ENCODE results near the gene ZNF385B.
"Not testable (repeated sequence)": the region's sequence is repeated elsewhere in the genome, so short reads cannot be mapped to it uniquely, and the experiment has no call there.

The ZNF385B gene

DNA sequence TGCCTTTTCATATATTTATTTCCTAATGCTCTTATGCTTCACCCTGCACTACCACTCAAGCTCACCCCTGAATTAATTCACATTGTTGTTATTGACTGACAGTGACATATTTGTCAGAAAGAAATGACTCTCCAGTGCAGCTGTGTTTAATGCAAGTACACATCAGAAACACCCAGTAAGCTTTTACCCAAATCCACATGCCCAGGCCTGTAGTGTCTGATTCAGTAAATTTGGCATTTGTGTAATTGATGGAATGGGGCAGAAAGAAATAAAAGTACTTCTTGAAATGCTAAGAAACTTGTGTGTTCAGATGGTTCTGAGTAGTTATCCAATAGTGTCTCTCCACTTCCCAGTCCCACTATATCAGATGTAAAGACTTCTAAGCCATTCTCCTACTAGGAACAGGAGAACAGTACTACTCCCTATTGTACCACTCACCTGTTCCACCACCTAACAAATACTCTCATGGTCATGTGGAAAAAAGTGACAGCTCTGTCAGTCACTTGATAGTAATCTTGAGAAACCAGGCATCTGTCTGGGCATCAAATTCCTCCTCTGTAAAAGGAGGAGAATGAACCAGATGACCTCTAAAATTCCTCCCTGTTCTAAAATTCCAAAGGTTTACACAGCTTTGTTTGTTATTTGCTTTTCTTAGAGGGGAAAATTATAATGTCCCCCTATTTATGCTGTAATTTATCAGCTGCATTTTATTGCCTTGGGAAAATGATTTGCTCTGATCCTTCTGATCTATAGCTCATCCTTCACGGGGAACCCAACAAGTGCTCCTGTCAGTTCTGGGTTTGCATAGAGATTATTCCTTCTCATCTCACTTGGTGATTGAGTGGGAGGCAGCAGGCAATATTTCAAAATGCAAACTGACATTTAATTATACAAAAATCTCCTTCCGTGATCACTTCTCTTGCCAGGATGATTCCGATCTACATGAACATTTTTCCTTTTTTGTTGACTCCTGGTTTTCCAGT, 70.9 kb downstream of the ZNF385B start:
- H3K9ac ChIP-seq (ENCODE audit: low read length), result no peak overlapping the region
- no peak overlapping the region for H3K4me3 ChIP-seq (ENCODE audit: low read length)

DNA sequence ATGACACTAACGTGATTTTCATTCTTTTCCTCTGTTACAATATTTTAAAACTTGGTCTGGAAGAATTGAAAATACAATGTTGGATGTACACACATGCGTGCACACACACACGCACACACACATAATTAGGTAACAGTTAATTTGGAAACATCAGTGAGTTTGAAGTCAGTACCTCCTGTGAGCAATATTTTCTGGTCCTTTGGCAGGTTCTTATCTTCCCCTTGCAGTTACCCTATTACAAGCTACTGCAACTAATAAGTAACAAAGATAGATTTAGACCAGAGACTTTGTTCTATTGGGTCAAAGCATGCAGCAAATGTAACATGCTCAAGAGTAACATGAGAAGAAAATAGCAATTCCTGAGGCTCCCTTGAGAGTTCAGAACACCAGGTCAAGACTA, 73.3 kb downstream of the ZNF385B start:
- no peaks in the 10 kb centered on the region for H3K36me3 ChIP-seq (ENCODE audit: control insufficient read depth, insufficient read depth, low read length)
- no peak overlapping the region for H3K9ac ChIP-seq (ENCODE audit: low read length)
- no peak overlapping the region for H3K4me3 ChIP-seq (ENCODE audit: low read length)
- H3K27me3 ChIP-seq (ENCODE audit: control insufficient read depth, insufficient read depth, low read length), result no peaks in the 10 kb centered on the region
- no peaks in the 10 kb centered on the region for H3K9me3 ChIP-seq (ENCODE audit: control insufficient read depth, low read length)
- H3K4me1 ChIP-seq (ENCODE audit: control insufficient read depth, insufficient read depth, low read length), result no peaks in the 10 kb centered on the region

More for the DNA sequence above, 70.9 kb downstream of the ZNF385B start:
- Histone ChIP-seq H3K27me3 (ENCODE audit: control insufficient read depth, insufficient read depth, low read length) (no peaks in the 10 kb centered on the region), H3K9me3 (ENCODE audit: control insufficient read depth, low read length) (no peaks in the 10 kb centered on the region), H3K36me3 (ENCODE audit: control insufficient read depth, insufficient read depth, low read length) (no peaks in the 10 kb centered on the region), H3K4me1 (ENCODE audit: control insufficient read depth, insufficient read depth, low read length) (no peaks in the 10 kb centered on the region)

DNA sequence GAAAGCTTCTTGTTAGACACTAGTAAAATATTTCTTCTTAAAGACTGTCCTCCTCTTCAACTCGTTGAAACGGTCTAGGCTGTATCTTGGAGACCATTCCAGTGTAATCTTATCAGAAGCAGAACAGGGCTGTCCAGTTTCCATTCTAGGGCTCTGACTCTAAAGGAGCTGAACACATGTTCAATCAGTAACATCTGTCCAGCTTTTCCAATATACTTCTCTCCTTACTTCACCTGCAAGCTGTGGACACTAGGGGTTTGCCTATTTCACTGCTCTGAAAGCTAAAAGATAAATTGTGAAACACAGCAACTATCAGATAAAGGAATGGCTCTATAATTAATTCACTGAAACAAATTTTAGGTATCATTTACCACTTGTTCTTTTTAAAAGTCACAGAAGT, 73.8 kb downstream of the ZNF385B start:
- no peak overlapping the region for H3K9ac ChIP-seq (ENCODE audit: low read length)
- no peaks in the 10 kb centered on the region for H3K27me3 ChIP-seq (ENCODE audit: control insufficient read depth, insufficient read depth, low read length)
- no peaks in the 10 kb centered on the region for H3K36me3 ChIP-seq (ENCODE audit: control insufficient read depth, insufficient read depth, low read length)
- H3K4me3 ChIP-seq (ENCODE audit: low read length), result no peak overlapping the region
- no peaks in the 10 kb centered on the region for H3K4me1 ChIP-seq (ENCODE audit: control insufficient read depth, insufficient read depth, low read length)
- H3K9me3 ChIP-seq (ENCODE audit: control insufficient read depth, low read length), result no peaks in the 10 kb centered on the region

DNA sequence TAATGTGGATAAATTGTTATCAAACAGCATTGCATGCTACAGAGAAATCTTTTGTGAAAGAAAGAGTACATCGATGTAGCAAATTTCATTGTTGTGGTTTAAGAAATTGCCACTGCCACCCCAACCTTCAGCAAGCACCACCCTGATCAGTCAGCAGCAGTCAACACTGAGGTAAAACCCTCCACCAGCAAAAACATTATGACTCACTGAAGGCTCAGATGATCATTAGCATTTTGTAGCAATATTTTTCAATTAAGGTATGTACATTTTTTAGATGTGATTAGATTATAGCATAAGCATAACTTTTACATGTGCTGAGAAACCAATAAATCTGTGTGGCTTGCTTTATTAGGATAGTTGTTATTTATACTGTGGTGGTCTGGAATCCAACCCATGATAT, 75.5 kb downstream of the ZNF385B start:
- Histone ChIP-seq H3K4me1 (ENCODE audit: control insufficient read depth, insufficient read depth, low read length) (no peaks in the 10 kb centered on the region), H3K27me3 (ENCODE audit: control insufficient read depth, insufficient read depth, low read length) (no peaks in the 10 kb centered on the region), H3K36me3 (ENCODE audit: control insufficient read depth, insufficient read depth, low read length) (no peaks in the 10 kb centered on the region)

DNA sequence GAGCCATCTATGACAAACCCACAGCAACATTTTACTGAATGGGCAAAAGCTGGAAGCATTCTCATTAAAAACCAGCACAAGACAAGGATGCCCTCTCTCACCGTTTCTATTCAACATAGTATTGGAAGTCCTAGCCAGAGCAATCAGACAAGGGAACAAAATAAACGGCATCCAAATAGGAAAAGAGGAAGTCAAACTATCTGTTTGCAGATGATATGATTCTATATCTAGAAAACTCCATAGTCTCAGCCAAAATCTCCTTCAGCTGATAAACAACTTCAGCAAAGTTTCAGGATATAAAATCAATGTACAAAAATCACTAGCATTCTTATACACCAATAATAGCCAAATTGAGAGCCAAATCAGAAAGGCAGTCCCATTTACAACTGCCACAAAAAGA, 79.1 kb downstream of the ZNF385B start:
- not testable (repeated sequence) for H3K4me3 ChIP-seq (ENCODE audit: low read length); H3K36me3 ChIP-seq (ENCODE audit: control insufficient read depth, insufficient read depth, low read length); H3K4me1 ChIP-seq (ENCODE audit: control insufficient read depth, insufficient read depth, low read length); H3K27me3 ChIP-seq (ENCODE audit: control insufficient read depth, insufficient read depth, low read length); H3K9ac ChIP-seq (ENCODE audit: low read length); H3K9me3 ChIP-seq (ENCODE audit: control insufficient read depth, low read length)

More for the DNA sequence above, 75.5 kb downstream of the ZNF385B start:
- H3K4me3 ChIP-seq (ENCODE audit: low read length), result no peak overlapping the region
- no peaks in the 10 kb centered on the region for H3K9me3 ChIP-seq (ENCODE audit: control insufficient read depth, low read length)
- H3K9ac ChIP-seq (ENCODE audit: low read length), result no peak overlapping the region

DNA sequence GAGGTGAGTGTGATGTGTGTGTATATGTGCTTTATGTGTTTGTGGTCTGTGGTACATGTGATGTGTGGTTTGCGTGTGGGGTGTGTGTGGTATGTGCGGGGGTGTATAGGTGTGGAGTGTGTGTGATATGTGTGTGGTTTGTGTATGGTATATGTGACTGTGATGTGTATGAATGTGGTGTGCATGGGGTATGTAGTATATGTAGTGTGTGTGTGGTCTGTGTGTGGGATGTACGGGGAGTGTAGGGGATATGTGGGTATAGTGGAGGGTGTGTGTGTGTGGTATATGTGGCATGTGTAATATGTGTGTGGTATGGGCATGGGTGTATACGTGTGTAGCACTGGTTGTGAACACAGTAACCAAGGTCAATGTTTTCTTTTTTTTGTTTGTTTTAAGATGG, 87.4 kb downstream of the ZNF385B start:
- H3K27me3 ChIP-seq (ENCODE audit: control insufficient read depth, insufficient read depth, low read length), result no peaks in the 10 kb centered on the region
- H3K36me3 ChIP-seq (ENCODE audit: control insufficient read depth, insufficient read depth, low read length), result no peaks in the 10 kb centered on the region
- H3K4me1 ChIP-seq (ENCODE audit: control insufficient read depth, insufficient read depth, low read length), result no peaks in the 10 kb centered on the region
- H3K9ac ChIP-seq (ENCODE audit: low read length), result no peak overlapping the region
- no peak overlapping the region for H3K4me3 ChIP-seq (ENCODE audit: low read length)
- no peaks in the 10 kb centered on the region for H3K9me3 ChIP-seq (ENCODE audit: control insufficient read depth, low read length)

DNA sequence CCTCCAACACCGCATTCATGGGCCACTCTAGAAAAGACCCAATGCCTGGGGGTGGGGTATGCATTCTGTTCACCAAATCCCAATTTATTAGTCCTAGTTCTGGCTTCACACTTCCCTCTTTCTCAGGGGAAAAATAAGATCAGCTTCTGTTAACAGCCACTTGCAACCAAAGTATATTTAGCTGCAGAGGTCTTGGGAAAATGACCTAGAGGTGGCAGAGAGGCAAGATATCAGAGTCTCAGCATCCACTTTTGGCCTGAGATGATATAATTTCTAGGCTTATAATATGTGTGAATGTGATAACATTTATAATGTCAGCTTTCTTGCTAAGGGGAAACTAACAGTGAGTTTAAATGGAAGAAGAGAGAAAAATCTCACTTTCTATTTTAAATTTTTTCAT, 89.1 kb downstream of the ZNF385B start:
- Histone ChIP-seq H3K9ac (ENCODE audit: low read length) (no peak overlapping the region), H3K36me3 (ENCODE audit: control insufficient read depth, insufficient read depth, low read length) (no peaks in the 10 kb centered on the region), H3K9me3 (ENCODE audit: control insufficient read depth, low read length) (no peaks in the 10 kb centered on the region), H3K4me1 (ENCODE audit: control insufficient read depth, insufficient read depth, low read length) (no peaks in the 10 kb centered on the region), H3K4me3 (ENCODE audit: low read length) (no peak overlapping the region), H3K27me3 (ENCODE audit: control insufficient read depth, insufficient read depth, low read length) (no peaks in the 10 kb centered on the region)

DNA sequence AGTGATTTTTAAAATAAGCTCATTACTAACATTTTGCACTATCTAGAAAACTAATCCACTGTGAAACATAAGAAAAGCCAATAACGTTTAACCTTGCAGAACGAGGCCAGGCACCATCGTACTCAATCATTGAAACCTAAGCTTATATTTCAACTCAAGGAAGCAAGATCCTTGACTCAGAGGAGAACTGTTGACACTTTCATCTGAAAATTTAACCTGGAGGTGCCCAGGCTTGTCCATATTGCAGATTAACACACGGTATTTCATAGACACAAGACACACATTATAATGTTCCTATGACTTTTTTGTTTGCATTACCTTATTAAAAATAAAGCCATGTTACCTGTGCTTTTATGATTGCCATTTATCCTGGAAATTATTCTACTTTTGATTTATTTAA, 89.6 kb downstream of the ZNF385B start:
- no peaks in the 10 kb centered on the region for H3K4me1 ChIP-seq (ENCODE audit: control insufficient read depth, insufficient read depth, low read length)
- H3K27me3 ChIP-seq (ENCODE audit: control insufficient read depth, insufficient read depth, low read length), result no peaks in the 10 kb centered on the region
- H3K4me3 ChIP-seq (ENCODE audit: low read length), result no peak overlapping the region
- H3K9ac ChIP-seq (ENCODE audit: low read length), result no peak overlapping the region
- H3K9me3 ChIP-seq (ENCODE audit: control insufficient read depth, low read length), result no peaks in the 10 kb centered on the region
- no peaks in the 10 kb centered on the region for H3K36me3 ChIP-seq (ENCODE audit: control insufficient read depth, insufficient read depth, low read length)

DNA sequence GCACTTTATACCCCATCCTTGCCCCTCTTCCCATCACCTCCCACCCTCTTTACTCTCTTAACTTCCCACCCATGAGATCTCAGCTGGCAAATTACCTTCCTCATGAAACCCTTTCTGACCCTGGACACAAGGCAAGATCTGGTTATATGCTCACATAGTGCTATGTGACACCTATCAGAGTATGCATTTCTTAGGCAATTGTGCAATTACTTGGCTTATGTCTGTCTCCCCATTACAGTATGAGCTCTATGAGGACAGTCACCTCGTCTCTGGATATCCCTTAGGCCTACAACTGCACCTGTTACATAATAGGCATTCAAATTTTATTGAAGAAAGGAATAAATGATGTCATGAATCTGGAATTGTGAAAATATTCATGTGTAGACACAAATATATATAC, 91.4 kb downstream of the ZNF385B start:
- Histone ChIP-seq H3K27me3 (ENCODE audit: control insufficient read depth, insufficient read depth, low read length) (no peaks in the 10 kb centered on the region), H3K4me3 (ENCODE audit: low read length) (no peak overlapping the region), H3K9ac (ENCODE audit: low read length) (no peak overlapping the region), H3K4me1 (ENCODE audit: control insufficient read depth, insufficient read depth, low read length) (no peaks in the 10 kb centered on the region), H3K9me3 (ENCODE audit: control insufficient read depth, low read length) (no peaks in the 10 kb centered on the region), H3K36me3 (ENCODE audit: control insufficient read depth, insufficient read depth, low read length) (no peaks in the 10 kb centered on the region)

DNA sequence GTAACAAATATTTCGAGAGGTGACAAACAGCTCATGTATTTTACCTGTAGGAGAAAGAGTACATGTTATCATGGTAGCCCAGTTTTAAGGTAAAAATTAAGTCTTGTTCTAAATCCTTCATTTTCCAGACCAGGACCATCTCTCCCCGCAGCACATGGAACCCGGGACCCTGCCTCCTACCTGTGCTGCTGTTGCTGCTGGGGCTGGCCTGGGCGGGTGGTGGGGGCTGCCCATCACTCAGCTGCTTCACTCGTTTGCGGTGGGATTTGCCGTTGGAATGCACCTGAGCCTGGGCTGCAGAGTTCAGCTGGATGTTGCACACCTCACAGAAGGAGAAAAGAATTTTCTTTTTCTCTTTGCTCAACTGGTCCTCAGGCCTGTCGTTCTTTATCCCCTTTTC, 92.1 kb downstream of the ZNF385B start:
- Histone ChIP-seq H3K4me1 (ENCODE audit: control insufficient read depth, insufficient read depth, low read length) (no peaks in the 10 kb centered on the region), H3K9ac (ENCODE audit: low read length) (no peak overlapping the region), H3K36me3 (ENCODE audit: control insufficient read depth, insufficient read depth, low read length) (no peaks in the 10 kb centered on the region), H3K9me3 (ENCODE audit: control insufficient read depth, low read length) (no peaks in the 10 kb centered on the region), H3K27me3 (ENCODE audit: control insufficient read depth, insufficient read depth, low read length) (no peaks in the 10 kb centered on the region), H3K4me3 (ENCODE audit: low read length) (no peak overlapping the region)

DNA sequence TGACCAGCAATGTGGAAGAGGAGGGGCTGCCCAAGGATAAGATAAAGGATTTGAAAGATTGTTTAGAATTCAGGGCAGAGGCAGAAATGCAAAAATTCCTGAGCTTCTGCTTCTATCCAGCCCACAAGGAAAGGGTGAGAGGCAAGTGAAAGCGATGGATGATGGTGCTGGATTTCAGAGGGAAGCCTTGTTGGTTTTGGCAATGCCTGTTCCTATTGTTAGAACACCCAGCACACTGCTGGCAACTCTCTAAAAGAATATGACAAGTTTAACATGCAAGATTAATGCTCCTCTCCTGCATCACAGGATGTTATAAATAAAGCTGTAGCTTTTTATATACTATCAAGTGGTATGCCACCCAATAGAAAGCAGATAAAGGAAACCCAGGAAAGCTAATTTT, 92.6 kb downstream of the ZNF385B start:
- H3K36me3 ChIP-seq (ENCODE audit: control insufficient read depth, insufficient read depth, low read length), result no peaks in the 10 kb centered on the region
- H3K9me3 ChIP-seq (ENCODE audit: control insufficient read depth, low read length), result no peaks in the 10 kb centered on the region
- H3K27me3 ChIP-seq (ENCODE audit: control insufficient read depth, insufficient read depth, low read length), result no peaks in the 10 kb centered on the region
- H3K4me1 ChIP-seq (ENCODE audit: control insufficient read depth, insufficient read depth, low read length), result no peaks in the 10 kb centered on the region
- H3K4me3 ChIP-seq (ENCODE audit: low read length), result no peak overlapping the region
- H3K9ac ChIP-seq (ENCODE audit: low read length), result no peak overlapping the region

DNA sequence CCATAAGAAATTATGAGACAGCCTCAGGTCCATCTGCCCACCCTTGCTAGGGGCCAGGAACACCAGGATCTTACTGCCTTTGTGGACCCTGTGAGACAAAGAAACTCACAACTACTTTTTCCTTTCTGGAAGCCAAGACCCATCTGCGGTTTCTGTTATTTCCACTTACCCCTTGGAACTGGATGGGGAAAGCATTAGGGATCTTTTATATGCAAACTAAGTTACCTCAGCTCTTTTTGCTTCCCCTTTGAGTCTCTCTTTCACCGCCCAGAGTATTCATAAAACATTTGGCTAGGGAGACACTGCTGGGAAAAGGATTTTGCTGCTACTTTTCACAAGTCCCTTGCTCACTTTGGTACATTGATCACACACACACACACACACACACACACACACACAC, 95.7 kb downstream of the ZNF385B start:
- no peaks in the 10 kb centered on the region for H3K36me3 ChIP-seq (ENCODE audit: control insufficient read depth, insufficient read depth, low read length)
- no peak overlapping the region for H3K9ac ChIP-seq (ENCODE audit: low read length)
- no peaks in the 10 kb centered on the region for H3K27me3 ChIP-seq (ENCODE audit: control insufficient read depth, insufficient read depth, low read length)
- H3K4me1 ChIP-seq (ENCODE audit: control insufficient read depth, insufficient read depth, low read length), result no peaks in the 10 kb centered on the region
- H3K4me3 ChIP-seq (ENCODE audit: low read length), result no peak overlapping the region
- H3K9me3 ChIP-seq (ENCODE audit: control insufficient read depth, low read length), result no peaks in the 10 kb centered on the region

Measured in mucosa of stomach (tissue), 1 donor.